ENCODE data around the gene TENM4.

TENM4 gene

DNA sequence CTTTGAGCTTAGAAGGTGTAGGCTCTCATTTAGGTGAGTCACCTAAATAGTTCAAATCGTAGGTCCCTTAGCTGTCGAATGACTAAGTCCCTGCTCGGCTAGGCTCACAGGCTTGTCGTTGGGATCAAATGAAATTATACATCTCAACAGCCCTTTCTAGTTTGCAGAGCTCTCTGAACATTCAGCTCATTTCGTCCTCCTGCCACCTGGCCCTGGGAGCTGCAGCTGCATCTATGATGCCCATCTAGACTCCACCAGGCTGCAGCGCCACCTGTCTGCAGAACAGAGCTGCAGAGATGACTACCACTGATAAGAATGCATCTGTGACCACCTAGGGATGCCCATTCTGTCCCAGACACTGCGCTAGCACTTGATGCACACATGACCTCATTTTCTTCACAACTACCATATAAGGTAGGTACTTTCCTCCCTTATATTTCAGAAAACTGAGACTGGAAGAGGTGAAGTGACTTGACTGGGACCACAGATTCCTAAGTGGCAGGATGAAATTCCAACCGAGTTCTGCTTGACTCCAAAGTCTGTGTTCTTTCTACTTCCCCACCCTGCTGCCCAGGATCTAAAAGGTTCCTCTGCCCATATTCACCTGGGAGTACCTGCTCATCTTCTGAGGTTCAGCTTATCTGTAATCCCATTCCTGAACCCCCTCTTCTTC, 725.1 kb downstream of the TENM4 start (continued):
- peak; percentile 51; the same call in 1 of the 2 replicates for TF ChIP-seq ATF2 (tag by site-specific recombination; IDR thresholded peaks at IDR 0.05; ENCODE audit: low read depth)
- no peak for TF ChIP-seq ZNF48 (tag by site-specific recombination; IDR thresholded peaks at IDR 0.05)
- no peak for TF ChIP-seq ZNF184 (tag by site-specific recombination; IDR thresholded peaks at IDR 0.05)
- TF ChIP-seq SCRT2 (tag by site-specific recombination; IDR thresholded peaks at IDR 0.05): peak; percentile 94
- TF ChIP-seq ZNF610 (tag by site-specific recombination; IDR thresholded peaks at IDR 0.05; ENCODE audit: borderline replicate concordance): no peak
- TF ChIP-seq PBX3 (CRISPR knock-in tag; IDR thresholded peaks at IDR 0.05): no peak
- no peak for TF ChIP-seq GLI2 (tag by site-specific recombination; IDR thresholded peaks at IDR 0.05; ENCODE audit: borderline replicate concordance, low read depth)
- TF ChIP-seq, protein P1, sequence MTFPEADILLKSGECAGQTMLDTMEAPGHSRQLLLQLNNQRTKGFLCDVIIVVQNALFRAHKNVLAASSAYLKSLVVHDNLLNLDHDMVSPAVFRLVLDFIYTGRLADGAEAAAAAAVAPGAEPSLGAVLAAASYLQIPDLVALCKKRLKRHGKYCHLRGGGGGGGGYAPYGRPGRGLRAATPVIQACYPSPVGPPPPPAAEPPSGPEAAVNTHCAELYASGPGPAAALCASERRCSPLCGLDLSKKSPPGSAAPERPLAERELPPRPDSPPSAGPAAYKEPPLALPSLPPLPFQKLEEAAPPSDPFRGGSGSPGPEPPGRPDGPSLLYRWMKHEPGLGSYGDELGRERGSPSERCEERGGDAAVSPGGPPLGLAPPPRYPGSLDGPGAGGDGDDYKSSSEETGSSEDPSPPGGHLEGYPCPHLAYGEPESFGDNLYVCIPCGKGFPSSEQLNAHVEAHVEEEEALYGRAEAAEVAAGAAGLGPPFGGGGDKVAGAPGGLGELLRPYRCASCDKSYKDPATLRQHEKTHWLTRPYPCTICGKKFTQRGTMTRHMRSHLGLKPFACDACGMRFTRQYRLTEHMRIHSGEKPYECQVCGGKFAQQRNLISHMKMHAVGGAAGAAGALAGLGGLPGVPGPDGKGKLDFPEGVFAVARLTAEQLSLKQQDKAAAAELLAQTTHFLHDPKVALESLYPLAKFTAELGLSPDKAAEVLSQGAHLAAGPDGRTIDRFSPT (tag by site-specific recombination; IDR thresholded peaks at IDR 0.05): no peak
- TF ChIP-seq BCL11B (tag by site-specific recombination; IDR thresholded peaks at IDR 0.05; ENCODE audit: low read depth): no peak
- TF ChIP-seq, protein P2, sequence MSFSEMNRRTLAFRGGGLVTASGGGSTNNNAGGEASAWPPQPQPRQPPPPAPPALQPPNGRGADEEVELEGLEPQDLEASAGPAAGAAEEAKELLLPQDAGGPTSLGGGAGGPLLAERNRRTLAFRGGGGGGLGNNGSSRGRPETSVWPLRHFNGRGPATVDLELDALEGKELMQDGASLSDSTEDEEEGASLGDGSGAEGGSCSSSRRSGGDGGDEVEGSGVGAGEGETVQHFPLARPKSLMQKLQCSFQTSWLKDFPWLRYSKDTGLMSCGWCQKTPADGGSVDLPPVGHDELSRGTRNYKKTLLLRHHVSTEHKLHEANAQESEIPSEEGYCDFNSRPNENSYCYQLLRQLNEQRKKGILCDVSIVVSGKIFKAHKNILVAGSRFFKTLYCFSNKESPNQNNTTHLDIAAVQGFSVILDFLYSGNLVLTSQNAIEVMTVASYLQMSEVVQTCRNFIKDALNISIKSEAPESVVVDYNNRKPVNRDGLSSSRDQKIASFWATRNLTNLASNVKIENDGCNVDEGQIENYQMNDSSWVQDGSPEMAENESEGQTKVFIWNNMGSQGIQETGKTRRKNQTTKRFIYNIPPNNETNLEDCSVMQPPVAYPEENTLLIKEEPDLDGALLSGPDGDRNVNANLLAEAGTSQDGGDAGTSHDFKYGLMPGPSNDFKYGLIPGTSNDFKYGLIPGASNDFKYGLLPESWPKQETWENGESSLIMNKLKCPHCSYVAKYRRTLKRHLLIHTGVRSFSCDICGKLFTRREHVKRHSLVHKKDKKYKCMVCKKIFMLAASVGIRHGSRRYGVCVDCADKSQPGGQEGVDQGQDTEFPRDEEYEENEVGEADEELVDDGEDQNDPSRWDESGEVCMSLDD (tag by site-specific recombination; IDR thresholded peaks at IDR 0.05): no peak
- no peak for TF ChIP-seq ZBTB48 (tag by site-specific recombination; IDR thresholded peaks at IDR 0.05)
- no peak for TF ChIP-seq ZNF596 (tag by site-specific recombination; IDR thresholded peaks at IDR 0.05)
- TF ChIP-seq GLIS1 (tag by site-specific recombination; IDR thresholded peaks at IDR 0.05): peak; percentile 17; the same call in 1 of the 2 replicates
- TF ChIP-seq ZNF747 (tag by site-specific recombination; IDR thresholded peaks at IDR 0.05): no peak
- no peak for TF ChIP-seq ZNF621 (tag by site-specific recombination; IDR thresholded peaks at IDR 0.05)
- TF ChIP-seq, protein P3, sequence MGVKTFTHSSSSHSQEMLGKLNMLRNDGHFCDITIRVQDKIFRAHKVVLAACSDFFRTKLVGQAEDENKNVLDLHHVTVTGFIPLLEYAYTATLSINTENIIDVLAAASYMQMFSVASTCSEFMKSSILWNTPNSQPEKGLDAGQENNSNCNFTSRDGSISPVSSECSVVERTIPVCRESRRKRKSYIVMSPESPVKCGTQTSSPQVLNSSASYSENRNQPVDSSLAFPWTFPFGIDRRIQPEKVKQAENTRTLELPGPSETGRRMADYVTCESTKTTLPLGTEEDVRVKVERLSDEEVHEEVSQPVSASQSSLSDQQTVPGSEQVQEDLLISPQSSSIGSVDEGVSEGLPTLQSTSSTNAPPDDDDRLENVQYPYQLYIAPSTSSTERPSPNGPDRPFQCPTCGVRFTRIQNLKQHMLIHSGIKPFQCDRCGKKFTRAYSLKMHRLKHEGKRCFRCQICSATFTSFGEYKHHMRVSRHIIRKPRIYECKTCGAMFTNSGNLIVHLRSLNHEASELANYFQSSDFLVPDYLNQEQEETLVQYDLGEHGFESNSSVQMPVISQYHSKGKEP (tag by site-specific recombination; IDR thresholded peaks at IDR 0.05): 0 out of 2 replicates have a peak, but pooled peaks have one; percentile 36
- no peak for TF ChIP-seq ZNF707 (tag by site-specific recombination; IDR thresholded peaks at IDR 0.05)
- TF ChIP-seq, protein P4, sequence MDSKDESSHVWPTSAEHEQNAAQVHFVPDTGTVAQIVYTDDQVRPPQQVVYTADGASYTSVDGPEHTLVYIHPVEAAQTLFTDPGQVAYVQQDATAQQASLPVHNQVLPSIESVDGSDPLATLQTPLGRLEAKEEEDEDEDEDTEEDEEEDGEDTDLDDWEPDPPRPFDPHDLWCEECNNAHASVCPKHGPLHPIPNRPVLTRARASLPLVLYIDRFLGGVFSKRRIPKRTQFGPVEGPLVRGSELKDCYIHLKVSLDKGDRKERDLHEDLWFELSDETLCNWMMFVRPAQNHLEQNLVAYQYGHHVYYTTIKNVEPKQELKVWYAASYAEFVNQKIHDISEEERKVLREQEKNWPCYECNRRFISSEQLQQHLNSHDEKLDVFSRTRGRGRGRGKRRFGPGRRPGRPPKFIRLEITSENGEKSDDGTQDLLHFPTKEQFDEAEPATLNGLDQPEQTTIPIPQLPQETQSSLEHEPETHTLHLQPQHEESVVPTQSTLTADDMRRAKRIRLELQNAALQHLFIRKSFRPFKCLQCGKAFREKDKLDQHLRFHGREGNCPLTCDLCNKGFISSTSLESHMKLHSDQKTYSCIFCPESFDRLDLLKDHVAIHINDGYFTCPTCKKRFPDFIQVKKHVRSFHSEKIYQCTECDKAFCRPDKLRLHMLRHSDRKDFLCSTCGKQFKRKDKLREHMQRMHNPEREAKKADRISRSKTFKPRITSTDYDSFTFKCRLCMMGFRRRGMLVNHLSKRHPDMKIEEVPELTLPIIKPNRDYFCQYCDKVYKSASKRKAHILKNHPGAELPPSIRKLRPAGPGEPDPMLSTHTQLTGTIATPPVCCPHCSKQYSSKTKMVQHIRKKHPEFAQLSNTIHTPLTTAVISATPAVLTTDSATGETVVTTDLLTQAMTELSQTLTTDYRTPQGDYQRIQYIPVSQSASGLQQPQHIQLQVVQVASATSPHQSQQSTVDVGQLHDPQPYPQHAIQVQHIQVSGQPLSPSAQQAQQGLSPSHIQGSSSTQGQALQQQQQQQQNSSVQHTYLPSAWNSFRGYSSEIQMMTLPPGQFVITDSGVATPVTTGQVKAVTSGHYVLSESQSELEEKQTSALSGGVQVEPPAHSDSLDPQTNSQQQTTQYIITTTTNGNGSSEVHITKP (tag by site-specific recombination; IDR thresholded peaks at IDR 0.05): peak; percentile 62; the same call in 1 of the 2 replicates
- peak; percentile 44; the same call in 1 of the 2 replicates for TF ChIP-seq ZNF391 (tag by site-specific recombination; IDR thresholded peaks at IDR 0.05; ENCODE audit: borderline replicate concordance, low read depth)
- TF ChIP-seq ZNF157 (tag by site-specific recombination; IDR thresholded peaks at IDR 0.05): no peak
